Stimulated activated CD4-positive, alpha-beta T cell treated with anti-CD3 and anti-CD28 coated beads, Interleukin-12 subunit alpha, Interleukin-12 subunit beta, amount 100 ng/mL, for 48 hours (primary cell): ENCODE measurements around the gene NEK6.

Experiments used
- DNase-seq, 3 donors: peaks; one replicate each; pipeline ENCODE4 v3.0.0-alpha.2; 2020; ENCODE audit warnings: low read depth in 2 of 3, low spot score in 1 of 3

NEK6 gene

GRCh38 chr9:124260769-124261603 lies 3.2 kb downstream of the NEK6 start:
- no peak for DNase-seq

- DNase-seq = no peak
Observed at GRCh38 chr9:124261736-124262648, 4.2 kb downstream of the NEK6 start.

- no peak for DNase-seq
Observed at GRCh38 chr9:124262649-124262972, 4.9 kb downstream of the NEK6 start.

DNA sequence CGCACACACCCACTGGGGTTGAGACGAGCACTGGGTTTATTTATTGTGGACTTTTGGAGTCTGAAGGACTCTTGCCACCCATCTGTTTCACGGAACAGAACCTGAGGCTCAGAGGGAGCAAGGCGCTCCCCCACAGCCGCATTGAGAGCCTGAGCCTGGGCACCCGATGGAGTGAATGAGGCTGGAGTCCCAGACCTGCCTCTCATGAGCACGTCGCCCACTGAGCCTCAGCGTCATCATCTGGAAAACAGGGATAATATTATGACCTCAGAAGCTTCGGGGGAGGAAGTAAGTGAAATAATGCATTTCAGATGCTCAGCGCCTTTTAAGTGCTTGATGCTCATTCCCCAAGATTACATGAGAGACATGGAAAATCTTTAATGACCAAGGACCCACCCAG lies 5.5 kb downstream of the NEK6 start:
- no peak for DNase-seq

GRCh38 chr9:124263800-124264426 lies 6.2 kb downstream of the NEK6 start:
- DNase-seq = no peak

GRCh38 chr9:124264823-124265233 lies 7.1 kb downstream of the NEK6 start:
- DNase-seq = no peak

GRCh38 chr9:124265551-124265950 lies 7.8 kb downstream of the NEK6 start:
- no peak for DNase-seq

DNA sequence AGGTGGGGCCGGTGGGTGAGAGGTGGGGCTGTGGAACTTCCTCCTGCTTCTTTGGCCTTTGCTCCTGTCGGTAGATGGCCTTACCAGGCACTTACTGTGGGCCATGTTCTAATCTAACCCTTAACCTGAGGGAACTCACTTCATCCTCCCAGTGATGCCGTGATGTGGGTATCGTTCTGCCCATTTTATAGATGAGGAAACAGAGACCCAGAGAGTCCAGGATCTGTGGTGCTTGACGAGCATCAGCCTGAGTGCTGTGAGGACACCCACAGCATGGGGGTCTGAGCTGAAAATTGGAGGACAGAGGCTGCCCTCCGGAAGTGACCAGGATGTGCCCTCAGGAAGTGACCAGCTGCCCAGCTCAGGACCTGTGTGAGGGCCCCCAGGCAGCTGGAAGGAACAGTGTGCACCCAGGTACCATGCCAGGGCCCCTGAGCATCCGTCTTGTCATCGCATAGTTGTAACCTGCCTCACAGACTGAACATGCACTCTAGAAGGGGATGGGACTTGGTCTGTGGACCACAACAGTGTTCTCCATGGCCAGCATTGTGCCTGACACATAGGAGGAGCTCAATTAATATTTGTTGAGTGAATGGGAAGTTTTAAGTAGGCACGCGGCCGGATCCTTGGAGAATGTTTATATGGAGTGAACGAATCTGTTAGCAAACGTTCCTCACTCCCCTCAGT lies 8.5 kb downstream of the NEK6 start:
- no peak for DNase-seq

- DNase-seq = no peak
Observed at GRCh38 chr9:124266826-124267201, 9.1 kb downstream of the NEK6 start.

- no peak for DNase-seq
Observed at GRCh38 chr9:124267271-124267807, 9.6 kb downstream of the NEK6 start.

DNA sequence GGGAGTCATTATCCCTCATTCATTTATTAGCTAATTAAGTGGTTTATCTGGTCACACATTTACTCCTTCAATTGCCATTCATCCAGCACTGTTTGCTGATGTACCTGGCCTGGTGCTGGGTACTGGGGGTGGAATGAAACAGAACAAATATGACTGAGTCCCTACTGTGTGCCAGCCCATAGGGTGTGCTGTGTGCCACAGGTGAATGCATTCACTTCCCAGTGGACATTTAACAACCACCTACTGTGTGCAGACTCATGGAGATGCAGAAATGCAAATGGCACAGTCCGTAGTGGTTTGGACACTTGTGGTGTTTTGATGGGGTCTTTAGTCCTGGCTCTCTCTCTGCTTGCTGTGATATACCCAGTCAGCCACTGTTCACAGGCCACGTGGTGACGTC lies 10.5 kb downstream of the NEK6 start:
- DNase-seq = no peak

- no peak for DNase-seq
Observed at GRCh38 chr9:124268661-124269060, 10.9 kb downstream of the NEK6 start.

GRCh38 chr9:124269556-124269955 lies 11.8 kb downstream of the NEK6 start:
- DNase-seq = no peak

DNA sequence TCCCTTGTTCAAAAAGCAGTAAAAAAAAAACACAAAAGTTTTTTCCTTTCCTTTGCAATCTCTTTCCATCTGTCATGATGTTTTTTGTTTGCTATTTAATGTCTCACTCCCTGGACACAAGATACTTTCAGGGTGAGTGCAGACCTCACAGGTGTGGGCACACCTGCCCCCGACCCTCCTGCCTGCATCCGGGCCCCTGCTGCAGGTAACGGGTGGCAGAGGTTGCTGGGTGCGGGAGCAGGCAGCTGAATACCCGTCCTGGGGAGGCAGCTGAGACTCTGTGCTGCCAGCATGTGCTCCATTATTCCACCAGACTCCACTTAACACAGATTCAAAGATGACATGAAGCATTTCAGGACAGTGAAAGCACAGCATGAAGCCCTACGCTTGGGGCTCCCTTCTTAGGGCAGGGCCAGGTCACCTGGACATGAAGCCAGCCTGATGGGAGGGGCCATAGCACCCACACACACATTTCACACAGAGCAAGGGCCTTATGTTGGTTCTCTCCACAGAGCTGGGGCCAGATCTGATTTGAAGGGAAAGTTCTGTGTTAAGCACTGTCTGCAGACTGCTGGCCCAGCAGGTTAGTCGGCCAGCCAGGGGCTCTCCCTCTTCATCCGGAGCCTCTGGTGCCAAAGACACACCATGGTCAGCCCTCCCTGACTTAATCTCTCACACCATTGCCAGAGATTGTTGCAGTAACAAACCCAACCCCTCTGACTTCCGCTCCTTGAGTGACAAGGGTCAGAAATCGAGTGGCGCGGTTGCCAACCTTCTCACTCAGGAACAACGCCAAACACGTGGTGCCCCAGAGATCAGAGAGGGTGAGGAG lies 13.0 kb downstream of the NEK6 start:
- no peak for DNase-seq

DNA sequence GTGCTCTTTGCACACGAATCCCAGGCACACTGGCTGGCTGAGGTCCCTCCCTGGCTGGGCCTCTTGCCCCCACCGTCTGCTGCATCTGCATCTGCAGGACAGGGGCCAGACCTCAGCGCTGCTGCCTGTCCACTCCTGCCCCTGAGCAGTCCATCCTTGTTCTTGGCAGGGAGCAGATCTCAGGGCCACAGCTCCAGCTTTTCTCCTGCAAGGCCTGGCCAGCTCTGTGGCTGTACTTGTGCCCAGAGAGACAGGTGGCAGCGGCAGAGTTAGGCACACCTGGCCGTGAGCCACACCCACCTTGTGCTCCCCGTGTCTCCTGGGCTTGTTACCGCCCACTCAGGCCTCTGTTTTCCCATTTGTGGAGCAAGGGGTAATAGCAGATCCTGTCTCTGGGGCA lies 13.9 kb downstream of the NEK6 start:
- DNase-seq = no peak

DNA sequence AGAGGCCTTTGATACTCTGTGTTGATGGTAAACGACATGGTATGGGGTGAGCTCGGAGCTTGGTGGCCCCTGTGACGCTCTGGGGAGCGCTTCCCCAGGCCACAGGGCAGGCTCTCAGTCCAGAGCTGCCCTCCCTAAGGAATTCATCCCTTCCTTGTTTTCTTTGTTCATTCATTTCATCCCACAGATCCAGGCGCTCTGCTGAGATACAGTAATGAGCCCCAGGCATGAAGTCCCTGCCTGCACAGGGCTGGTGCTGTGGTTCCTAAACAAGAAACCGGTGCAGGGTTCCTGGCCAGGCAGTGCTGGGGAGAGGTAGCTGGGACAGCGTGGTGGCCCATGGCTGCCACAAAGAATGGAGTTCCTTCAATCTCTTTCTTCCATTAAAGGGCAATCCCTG lies 14.4 kb downstream of the NEK6 start:
- DNase-seq = no peak

GRCh38 chr9:124272979-124273378 lies 15.2 kb downstream of the NEK6 start:
- no peak for DNase-seq

DNA sequence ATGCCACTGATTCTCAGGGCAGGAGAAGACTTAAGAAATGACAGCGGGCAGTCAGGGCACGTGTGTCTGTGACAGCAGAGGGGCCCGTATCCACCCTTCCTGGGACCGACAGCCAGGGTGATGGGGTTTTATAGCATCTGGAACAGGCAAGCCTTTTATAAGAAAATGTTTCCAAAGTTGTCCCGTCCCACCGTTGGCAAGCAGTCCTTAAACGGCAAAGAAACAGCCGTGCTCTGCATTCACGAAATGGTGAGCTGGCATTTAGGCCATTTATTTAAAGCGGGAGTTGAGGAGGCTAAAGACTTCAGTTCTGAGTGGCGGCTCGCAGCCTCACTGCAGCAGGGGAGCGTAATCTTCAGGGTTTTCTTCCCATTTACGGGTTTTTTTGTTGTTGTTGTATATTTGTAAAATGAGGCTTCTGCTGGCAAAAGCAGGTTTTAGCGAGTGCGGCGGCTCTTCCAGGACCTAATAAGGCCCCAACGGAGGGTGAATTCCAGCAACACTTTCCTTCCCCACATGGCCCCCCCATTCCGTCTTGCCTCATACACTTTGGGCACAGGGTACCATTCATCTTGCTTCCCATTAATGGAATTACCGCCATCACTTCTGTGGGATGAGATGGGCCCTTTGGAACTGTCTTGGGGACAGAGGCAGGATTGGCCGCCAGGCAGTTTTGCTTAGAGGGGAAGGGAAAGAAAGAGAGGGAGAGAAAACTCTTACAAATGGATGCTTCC lies 15.8 kb downstream of the NEK6 start:
- DNase-seq = no peak

DNA sequence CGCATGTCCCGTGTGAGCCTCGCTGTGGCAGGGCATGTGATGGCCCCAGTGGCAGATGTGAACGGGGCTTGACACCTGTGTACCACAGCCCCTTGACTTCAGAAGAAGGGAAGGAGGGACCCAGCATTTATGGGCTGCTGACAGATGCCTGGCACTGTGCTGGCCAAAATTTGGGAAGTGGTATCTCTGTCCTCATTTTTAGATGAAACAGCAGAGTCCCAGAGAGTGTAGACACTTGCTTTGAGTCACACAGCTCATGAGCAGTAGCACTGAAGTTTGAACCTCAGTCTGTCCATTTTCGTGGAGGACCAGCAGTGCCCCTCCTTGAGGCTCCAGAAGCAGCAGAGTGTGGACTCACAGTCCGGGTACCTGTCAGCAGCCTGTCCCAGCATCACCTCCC lies 16.5 kb downstream of the NEK6 start:
- no peak for DNase-seq

GRCh38 chr9:124274738-124275137 lies 17.0 kb downstream of the NEK6 start:
- DNase-seq = no peak
